ENCODE results near the gene RNASE2. TPM values are rescaled to one million over a fixed set of nuclear protein-coding genes. Genes with fewer than 3 reads are reported as not detected.
"Not testable (repeated sequence)": the region's sequence is repeated elsewhere in the genome, so short reads cannot be mapped to it uniquely, and the experiment has no call there.

Gene RNASE2
- total RNA-seq, 1 donor from 2014 or later: not detected

GRCh38 chr14:20982646-20983369 lies 27.5 kb downstream of the RNASE2 start:
- no peak for DNase-seq

DNA sequence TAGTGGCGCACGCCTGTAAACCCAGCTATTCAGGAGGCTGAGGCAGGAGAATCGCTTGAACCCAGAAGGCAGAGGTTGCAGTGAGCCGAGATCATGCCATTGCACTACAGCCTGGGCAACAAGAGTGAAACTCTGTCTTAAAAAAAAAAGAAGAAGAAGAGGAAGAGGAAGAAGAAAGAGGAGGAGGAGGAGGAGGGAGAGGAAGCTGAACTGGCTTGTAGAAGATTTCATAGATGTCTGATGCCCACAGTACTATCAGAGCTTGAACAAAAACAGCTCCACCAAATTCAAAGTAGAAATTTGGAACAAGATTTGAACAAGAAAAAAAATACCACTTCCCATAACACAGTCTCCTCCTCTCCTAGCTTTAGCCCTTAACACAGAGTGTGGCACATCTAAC lies 30.4 kb downstream of the RNASE2 start:
- not testable (repeated sequence) for DNase-seq

DNA sequence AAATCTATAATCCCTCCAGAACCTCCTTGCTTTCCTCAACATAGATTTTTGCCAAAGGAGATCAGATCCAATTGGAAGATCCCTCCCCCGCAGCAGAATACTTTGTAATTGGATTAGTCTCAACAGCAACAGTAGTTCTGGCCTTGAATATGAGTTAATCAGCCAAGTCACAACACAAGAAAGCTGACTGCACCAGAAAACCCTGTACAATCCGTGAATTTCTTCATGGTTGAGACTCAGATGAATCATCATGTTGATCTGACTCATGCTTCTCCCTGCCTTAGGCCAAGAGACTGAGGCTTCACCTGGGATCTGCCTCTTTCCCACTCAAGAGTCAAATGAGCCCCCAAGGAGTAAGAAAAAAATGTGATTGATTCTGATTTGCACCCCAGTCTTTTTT lies 31.5 kb downstream of the RNASE2 start:
- DNase-seq: peak; percentile 9

DNA sequence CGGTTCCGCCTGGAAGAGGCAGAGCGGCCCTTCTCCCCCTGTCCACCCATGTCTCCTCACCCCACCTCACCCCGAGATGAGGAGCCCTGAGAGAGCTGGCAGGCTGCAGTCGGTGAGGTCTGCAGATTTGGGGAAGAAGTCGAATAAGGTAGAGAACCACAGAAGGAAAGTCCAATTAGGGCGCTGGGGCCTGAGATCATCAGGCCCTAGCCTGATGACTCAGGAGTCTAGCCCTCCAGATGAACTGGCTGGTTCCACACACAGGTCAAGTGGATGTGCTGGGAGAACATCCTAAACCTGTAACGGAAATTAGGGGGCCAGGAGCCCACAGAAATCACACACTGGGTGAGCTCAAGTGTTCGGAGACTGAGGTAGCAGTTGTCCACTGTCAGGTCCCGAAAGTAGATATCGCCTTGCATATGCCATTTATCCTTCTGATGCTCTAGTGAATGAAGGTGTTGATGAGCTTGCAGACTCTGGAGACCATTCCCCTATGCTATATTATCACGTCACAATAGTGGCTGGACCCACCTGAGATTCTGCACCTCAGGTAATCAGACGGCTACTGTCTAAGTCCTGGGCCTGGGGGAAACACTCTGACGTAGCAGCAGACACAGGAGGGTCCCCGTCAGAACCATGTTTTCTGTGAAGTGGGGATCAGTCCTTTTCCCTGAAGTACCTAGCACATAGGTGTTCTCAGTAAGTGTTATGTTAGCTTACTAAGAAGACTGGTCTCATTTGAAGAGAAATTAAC lies 33.6 kb downstream of the RNASE2 start:
- DNase-seq: no peak

DNA sequence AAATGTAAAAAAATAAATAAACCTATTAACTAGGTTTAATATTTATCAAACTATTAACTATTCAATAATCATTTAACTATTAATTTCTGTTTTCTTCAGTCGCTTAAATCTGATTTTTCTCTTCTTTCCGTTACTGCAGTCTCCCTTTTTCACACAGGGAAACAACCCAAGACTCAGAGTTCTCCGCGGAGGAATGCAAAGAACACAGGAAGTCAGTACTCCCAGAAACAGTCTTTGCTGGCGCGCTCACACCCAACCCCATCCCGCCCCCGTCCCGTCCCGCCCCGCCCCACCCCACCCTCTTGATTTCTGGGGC lies 34.1 kb downstream of the RNASE2 start:
- no peak for DNase-seq

DNA sequence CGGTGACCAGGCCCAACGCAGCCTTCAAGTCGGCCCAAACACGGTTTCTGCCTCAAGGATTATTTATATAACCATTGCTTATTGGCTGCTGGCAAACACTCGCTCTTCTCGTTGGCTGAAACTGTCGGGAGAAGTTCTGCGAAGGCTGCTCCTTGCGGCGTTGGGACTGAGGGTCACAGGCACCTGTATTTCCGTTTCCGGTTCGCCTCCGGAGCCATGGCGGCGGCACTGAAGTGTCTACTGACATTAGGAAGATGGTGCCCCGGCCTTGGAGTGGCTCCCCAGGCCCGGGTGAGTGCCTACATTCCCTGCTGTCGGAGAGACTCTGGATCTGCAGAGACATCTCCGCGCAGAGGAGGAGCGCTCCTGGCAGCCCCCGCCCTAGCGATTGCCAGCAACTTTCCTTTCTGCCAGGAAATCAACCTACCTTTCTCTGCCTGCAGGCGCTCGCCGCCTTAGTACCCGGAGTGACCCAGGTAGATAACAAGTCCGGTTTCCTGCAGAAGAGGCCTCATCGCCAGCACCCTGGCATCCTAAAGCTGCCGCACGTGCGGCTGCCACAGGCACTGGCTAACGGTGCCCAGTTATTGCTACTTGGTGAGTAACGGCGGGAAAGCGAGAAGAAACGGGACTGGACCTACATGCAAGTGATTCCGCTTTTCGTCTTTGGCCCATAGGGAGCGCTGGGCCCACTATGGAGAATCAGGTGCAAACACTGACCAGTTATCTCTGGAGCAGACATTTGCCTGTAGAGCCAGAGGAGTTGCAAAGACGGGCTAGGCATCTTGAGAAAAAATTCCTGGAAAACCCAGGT lies 34.7 kb downstream of the RNASE2 start, which contains the start of gene METTL17:
METTL17 (plus strand) TSS at position 194 of the 814 bp plus-strand sequence; CDS start at position 217, 23 bp downstream.
- peak; percentile 87 for DNase-seq

DNA sequence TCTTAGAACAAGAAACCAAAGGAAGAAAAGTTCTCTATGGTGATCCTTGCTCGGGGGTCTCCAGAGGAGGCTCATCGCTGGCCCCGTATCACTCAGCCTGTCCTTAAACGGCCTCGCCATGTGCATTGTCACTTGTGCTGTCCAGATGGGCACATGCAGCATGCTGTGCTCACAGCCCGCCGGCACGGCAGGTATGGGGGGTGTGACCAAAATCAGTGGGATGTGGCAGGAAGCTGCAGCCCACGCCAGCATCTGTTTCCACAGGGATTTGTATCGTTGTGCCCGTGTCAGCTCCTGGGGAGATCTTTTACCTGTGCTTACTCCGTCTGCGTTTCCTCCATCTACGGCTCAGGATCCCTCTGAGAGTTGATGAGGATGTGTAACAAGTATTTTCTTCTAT lies 41.2 kb downstream of the RNASE2 start:
- DNase-seq: no peak

- no peak for DNase-seq
Observed at GRCh38 chr14:20997115-20997514, 41.8 kb downstream of the RNASE2 start.

DNA sequence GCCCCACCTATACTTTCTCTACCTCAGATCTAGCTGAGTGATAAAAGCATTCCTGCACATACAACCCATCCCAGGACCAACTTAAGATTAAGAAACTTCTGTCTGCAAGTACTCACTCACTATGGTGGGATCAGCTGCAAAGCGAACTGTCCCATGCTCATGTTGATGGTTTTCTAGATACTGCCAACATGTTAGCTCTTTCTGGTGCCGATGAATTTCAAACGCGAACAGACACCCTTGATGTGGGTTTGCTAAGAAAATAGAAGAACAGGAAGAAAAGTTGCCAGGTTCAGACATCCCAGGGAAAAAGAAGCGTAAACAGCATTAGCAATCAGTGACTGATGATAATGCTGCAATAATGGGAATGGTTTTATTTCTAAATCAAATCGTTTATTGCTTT lies 42.3 kb downstream of the RNASE2 start:
- DNase-seq: no peak

- DNase-seq: no peak
Observed at GRCh38 chr14:20998139-20998538, 42.9 kb downstream of the RNASE2 start.

DNA sequence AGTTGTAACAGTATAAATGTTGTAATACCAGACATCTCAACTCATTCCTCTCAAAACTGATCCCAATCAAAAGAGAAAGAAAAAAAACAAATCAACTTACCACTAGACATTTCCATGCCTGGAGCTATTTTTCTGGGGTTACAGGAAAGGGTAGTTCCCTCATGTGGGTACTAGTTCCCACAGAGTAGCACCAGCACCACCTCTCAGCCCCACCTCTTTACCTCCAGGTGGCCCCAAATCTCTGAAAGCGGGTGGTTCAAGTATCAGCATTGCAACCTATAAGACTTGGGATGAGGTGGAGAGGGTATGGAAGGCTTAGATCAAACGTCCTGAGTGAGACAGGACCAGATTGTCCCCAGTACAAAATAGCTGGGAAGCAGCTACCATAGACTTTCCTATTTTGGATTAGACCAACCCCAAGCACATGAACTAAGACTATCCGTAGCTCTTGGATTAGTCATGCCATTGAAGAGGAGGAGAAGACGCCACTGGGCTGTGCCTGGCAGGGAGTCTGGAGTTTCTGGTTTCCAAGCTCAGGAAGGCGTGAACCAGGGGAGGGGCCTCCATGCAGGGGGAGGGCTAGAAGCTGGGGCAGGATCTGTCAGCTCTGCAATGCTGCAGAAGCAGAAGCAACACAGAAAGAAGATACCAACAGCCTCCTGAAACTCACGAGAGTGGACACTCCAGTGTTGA lies 43.5 kb downstream of the RNASE2 start, which contains the start of gene SLC39A2:
SLC39A2 (plus strand) TSS at position 620 of the 693 bp plus-strand sequence. CDS start 154 bp downstream, outside the sequence.
- no peak for DNase-seq

DNA sequence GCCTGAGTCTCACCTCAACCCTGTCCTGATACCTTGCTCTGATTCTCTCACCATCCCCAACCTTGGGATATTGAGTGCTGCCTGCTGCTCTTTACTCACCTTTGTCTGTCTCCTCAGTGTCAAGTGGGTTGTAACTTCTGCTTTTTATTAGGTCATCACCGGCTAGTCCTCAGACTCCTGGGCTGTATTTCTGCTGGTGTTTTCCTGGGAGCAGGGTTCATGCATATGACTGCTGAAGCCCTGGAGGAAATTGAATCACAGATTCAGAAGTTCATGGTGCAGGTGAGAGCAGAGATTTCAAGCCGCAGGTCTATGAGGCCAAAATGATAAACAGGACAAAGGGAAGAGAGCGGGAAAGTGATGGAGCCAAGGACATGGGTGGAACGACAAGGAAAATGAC lies 44.3 kb downstream of the RNASE2 start:
- no peak for DNase-seq

DNA sequence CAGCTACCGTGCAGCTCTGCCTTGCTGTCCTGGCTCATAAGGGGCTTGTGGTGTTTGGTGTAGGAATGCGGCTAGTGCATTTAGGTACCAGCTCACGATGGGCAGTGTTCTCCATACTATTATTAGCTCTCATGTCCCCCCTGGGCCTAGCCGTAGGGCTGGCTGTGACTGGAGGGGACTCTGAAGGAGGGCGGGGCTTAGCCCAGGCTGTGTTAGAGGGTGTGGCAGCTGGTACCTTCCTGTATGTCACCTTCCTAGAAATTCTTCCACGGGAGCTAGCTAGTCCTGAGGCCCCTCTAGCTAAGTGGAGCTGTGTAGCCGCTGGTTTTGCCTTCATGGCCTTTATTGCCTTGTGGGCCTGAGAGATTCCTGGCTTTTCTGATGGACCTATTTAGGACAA lies 45.9 kb downstream of the RNASE2 start:
- DNase-seq: no peak

- no peak for DNase-seq
Observed at GRCh38 chr14:21003788-21004346, 48.6 kb downstream of the RNASE2 start.

Small RNA genes lying within 50 kb of the gene (small RNA-seq; reads per million reads assigned to genes)
- gene RN7SL189P: not detected

Other genes starting within 250 kb of the RNASE2 start
- not detected for gene EDDM3A, start 209.6 kb upstream of the RNASE2 start, total RNA-seq
- not detected for gene EDDM3B, start 187.1 kb upstream of the RNASE2 start, total RNA-seq
- gene RNASE6, start 174.2 kb upstream of the RNASE2 start, total RNA-seq: 1.1 TPM
- 9.2 TPM for gene RNASE1, start 152.6 kb upstream of the RNASE2 start, total RNA-seq
- gene RNASE3, start 64.1 kb upstream of the RNASE2 start, total RNA-seq: not detected
- gene METTL17, start 34.5 kb downstream of the RNASE2 start, total RNA-seq: 29.0 TPM
- gene SLC39A2, start 43.8 kb downstream of the RNASE2 start, total RNA-seq: not detected
- 68.5 TPM for gene NDRG2, start 69.6 kb downstream of the RNASE2 start, total RNA-seq
- not detected for gene TPPP2, start 74.7 kb downstream of the RNASE2 start, total RNA-seq
- gene RNASE13, start 79.3 kb downstream of the RNASE2 start, total RNA-seq: not detected
- not detected for gene RNASE7, start 86.9 kb downstream of the RNASE2 start, total RNA-seq
- gene RNASE8, start 102.3 kb downstream of the RNASE2 start, total RNA-seq: not detected
- gene ARHGEF40, start 114.8 kb downstream of the RNASE2 start, total RNA-seq: 15.9 TPM
- 9.7 TPM for gene ZNF219, start 143.2 kb downstream of the RNASE2 start, total RNA-seq
- gene TMEM253, start 145.6 kb downstream of the RNASE2 start, total RNA-seq: not detected
- gene OR5AU1, start 200.6 kb downstream of the RNASE2 start, total RNA-seq: not detected

All from occipital lobe (tissue), 3 donors.